HG03039 (cell line): ENCODE measurements around the gene CEBPG.

Source experiments
- ATAC-seq: cut with Tn5 transposase; IDR thresholded peaks from one replicate; pipeline ENCODE4 v1.9.1; 2021; ENCODE audit warnings: mild to moderate bottlenecking, moderate library complexity; ENCODE audit not compliant: unreplicated experiment

CEBPG gene

GRCh38 chr19:33394723-33395560 is 21.4 kb downstream of the CEBPG start:
- no peak for ATAC-seq

DNA sequence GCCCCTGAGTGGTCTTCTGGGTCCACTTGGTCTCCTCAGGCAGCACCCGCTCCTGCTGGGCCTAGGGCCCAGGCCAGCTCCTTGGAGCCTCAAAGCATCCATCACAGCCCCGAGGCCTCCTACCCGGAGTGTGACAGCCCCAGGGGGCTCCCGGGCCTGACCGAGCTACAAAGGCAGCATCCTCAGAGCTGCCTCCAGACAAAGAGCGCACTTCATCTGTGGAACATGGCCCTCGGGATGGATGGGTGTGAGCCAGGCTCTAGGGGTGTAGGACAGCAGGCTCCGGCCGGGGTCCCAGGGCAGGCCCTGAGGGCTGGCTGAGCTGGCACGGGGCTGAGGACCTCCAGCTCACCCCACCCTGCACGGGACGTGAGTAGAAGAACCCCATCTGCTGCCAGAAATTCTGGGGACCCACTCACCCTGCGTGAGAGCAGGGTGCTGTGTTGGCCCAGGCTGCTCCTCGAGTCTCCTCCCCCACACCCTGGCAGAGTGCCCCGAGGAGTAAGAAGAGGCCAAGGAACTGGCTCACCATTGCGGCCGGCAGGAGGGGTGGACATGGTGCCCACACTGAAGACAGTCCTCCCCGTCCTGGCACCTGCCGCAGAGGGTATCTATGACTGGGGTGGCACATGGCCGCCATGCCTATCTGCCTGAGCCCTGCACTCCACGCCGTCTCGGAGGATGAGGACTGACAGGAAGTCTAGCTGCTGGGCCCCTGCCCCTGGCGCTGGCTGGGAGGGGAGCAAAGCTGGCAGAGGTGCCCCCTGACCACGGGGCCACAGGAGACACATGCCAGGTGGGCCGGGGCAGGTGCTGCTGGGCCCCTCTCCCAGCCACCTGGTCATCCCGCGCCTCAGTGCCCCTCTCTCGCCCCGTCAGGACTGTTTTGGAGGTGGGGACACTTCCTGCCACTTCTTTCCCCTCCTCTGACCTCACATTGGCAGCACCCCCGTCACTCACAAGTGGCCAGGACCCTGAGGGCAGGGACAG is 22.3 kb downstream of the CEBPG start:
- ATAC-seq, result no peak

DNA sequence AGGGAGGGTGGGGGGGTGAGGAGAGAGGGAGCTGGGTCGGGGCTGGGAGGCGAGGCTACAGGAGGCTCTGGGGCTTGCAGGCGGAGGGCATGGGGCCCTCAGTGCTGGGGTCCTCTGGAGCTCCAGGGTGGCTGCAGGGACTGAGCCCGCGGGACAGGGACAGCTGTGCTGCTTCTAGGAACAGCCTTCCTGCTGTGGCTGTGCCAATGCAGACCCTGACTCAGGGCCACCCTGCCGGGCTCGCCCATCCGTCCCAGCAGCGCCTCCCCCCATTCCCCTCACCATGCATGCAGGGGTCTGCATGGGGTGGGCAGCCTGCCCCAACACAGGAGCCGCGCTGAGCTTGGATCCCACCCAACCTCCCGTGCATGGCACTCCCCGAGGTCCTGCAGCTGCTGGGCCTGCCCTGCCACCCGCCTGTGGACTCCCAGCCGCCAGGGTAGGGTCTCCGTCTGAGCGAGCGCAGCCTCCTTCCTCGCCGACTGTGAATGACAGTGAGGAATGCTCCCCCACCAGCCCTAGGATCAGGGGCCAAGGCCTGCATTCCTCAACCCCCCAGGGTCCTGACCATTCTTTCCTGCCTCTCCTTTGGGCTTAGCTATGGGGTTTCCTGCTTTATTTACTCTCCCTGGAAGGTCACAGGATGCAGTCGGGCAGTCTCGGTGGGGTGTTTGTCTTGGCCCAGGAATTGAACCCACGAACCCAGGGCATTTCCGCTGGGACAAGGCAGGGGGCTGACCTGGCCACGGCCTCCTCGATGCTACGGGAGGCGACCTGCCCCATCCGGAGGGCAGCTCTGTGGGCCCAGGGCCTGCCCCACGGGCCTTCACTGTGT is 23.4 kb downstream of the CEBPG start:
- ATAC-seq, result no peak

DNA sequence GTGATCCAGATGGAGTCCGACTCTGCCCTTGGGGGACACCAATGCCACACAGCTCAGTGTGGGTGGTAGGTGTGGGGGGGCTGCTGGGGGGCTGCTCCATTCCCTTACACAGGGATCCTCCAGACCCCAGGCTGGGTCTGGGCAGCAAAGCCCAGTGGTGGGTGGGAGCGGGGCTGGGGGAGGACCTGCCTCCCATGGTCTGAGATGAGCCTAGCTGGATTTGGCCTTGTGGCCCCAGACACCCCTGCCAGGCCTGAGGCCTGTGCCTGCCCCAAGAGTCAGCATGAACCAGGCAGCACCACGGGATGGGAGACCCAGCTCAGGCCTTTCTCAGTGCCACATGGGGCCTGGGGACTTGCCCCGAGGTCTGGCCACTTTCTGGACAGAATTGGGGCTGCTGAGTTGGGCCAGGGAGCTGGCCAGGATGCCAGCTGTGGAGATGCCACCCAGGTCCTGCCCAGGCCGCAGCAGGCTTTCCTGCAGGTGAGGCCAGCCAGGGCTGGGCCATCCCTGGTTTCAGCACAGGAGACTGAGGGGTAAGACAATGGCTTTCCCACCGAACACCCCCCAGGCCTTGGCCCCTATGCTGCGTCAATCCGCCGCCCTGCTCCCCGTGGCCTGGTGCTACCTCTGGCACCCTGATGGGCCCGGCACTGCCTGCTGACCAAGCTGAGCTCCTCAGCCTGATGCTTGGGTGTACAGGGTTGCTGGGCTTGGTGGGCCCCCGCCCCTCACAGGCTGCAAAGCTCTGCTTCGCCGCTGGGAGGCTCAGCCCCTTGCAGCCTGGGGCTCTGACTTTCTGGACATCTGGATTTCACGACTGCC is 24.2 kb downstream of the CEBPG start:
- no peak for ATAC-seq

- ATAC-seq, result no peak
Measured at GRCh38 chr19:33398361-33399060, 25.0 kb downstream of the CEBPG start.

GRCh38 chr19:33399081-33399744 is 25.7 kb downstream of the CEBPG start:
- no peak for ATAC-seq

DNA sequence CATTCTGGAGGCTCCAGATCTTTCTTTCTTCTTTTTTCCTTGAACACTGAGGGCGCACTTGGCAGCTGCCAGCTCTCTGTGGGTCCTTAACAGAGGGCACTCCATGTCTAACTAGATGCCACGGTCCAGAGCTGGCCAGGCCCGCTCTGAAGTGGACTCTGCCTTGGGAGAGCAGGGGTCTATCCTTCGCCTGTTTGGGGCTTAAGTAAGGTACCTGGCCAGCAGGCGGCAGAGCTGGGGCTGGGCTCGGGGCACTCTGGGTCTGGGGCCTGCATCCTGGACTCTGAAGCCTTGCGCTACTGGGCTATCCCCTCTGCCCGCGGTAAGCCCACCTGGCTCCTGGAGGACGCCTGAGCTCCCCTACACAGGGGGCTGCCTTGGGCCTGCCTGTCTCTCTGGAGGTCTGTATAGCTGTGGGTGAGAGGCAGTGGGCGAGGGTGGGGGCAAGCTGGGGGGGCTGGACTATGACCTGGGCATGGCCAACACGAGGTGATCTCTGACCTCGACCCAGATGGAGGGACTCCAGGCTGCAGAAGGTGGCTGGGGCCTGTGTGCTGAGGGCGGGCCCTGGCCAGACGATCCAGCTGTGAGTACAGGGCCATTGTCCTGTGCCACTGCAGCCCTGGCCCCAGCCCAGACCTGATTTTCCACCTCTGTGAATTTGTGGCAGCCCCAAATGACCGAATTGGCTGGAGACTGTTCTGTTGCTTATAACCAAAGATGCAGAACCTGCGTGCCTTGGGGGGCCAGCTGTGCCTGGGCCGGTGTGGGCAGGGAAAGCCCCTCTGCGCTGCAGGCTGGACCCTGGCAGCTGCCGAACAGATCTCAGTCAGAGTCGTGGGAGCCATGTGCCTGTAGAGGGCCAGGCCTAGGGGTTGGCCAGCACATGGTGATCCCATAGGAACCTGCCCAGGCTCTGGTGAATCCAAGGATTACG is 26.5 kb downstream of the CEBPG start:
- ATAC-seq, result no peak

- ATAC-seq, result no peak
Measured at GRCh38 chr19:33400856-33401682, 27.6 kb downstream of the CEBPG start.

- ATAC-seq, result no peak
Measured at GRCh38 chr19:33401683-33402420, 28.3 kb downstream of the CEBPG start.

- ATAC-seq, result no peak
Measured at GRCh38 chr19:33402421-33403220, 29.1 kb downstream of the CEBPG start.

GRCh38 chr19:33403221-33403972 is 29.9 kb downstream of the CEBPG start:
- ATAC-seq, result no peak

DNA sequence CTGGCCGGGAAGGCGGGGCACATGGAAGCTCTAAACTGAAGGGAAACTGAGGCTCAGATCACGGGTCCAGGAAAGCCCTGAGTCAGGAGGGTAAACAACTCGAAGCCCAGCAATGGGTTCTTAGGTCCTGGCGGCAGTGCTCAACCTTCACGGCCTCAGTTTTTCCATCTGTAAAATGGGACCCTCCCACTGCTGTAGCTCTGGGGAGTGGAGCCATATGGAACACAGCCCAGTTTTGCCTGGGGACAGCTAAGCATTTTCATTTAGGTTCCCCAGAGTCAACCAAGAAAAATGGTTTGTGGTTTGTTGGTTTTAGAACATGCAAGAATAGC is 30.4 kb downstream of the CEBPG start:
- no peak for ATAC-seq

GRCh38 chr19:33404506-33405253 is 31.2 kb downstream of the CEBPG start:
- no peak for ATAC-seq

GRCh38 chr19:33405254-33405552 is 31.7 kb downstream of the CEBPG start:
- ATAC-seq, result no peak
